ENCODE data around the gene PPDPF.
"Not testable (repeated sequence)": the region's sequence is repeated elsewhere in the genome, so short reads cannot be mapped to it uniquely, and the experiment has no call there.

Gene PPDPF

GRCh38 chr20:63520504-63520933, at the start of gene PPDPF:
Gene PPDPF (plus strand): TSS chr20:63520765. CDS start chr20:63521309, 544 bp downstream.
- DNase-seq = no peak

- DNase-seq = no peak
Measured at GRCh38 chr20:63471002-63471716, 49.4 kb upstream of the PPDPF start.

GRCh38 chr20:63471717-63471980, 48.9 kb upstream of the PPDPF start:
- DNase-seq = no peak

- DNase-seq = no peak
Measured at GRCh38 chr20:63471981-63472831, 48.4 kb upstream of the PPDPF start, which contains the start of gene KCNQ2. Gene KCNQ2 (minus strand): TSS chr20:63472655. CDS start chr20:63472463, 192 bp downstream.

GRCh38 chr20:63472862-63473390, 47.6 kb upstream of the PPDPF start:
- DNase-seq = no peak

- no peak for DNase-seq
Measured at GRCh38 chr20:63473555-63474449, 46.8 kb upstream of the PPDPF start.

- DNase-seq = no peak
Measured at GRCh38 chr20:63475209-63475608, 45.4 kb upstream of the PPDPF start.

- no peak for DNase-seq
Measured at GRCh38 chr20:63477061-63477616, 43.4 kb upstream of the PPDPF start.

GRCh38 chr20:63477944-63478343, 42.6 kb upstream of the PPDPF start:
- no peak for DNase-seq

GRCh38 chr20:63478346-63479302, 41.9 kb upstream of the PPDPF start:
- DNase-seq = no peak

- DNase-seq = not testable (repeated sequence)
Measured at GRCh38 chr20:63479695-63480419, 40.7 kb upstream of the PPDPF start.

- no peak for DNase-seq
Measured at GRCh38 chr20:63481503-63481902, 39.1 kb upstream of the PPDPF start.

- no peak for DNase-seq
Measured at GRCh38 chr20:63482021-63482587, 38.5 kb upstream of the PPDPF start.

- no peak for DNase-seq
Measured at GRCh38 chr20:63483834-63484233, 36.7 kb upstream of the PPDPF start.

- DNase-seq = no peak
Measured at GRCh38 chr20:63484236-63484635, 36.3 kb upstream of the PPDPF start.

GRCh38 chr20:63484651-63485403, 35.7 kb upstream of the PPDPF start:
- DNase-seq = no peak

- no peak for DNase-seq
Measured at GRCh38 chr20:63486300-63486855, 34.2 kb upstream of the PPDPF start.

GRCh38 chr20:63487116-63487764, 33.3 kb upstream of the PPDPF start:
- DNase-seq = no peak

- no peak for DNase-seq
Measured at GRCh38 chr20:63487781-63488241, 32.8 kb upstream of the PPDPF start.

Measured in NCI-H1417 treated with DMSO at 0.1 percent for 48 hours (cell line).